Gastrocnemius medialis (tissue), 4 donors: ENCODE data around the gene DCPS.

Experiments used
- POLR2A ChIP-seq, 2 donors: fragments of 450-650 bp; IDR thresholded peaks; one replicate each; pipeline ENCODE4 v1.6.1; 2017; ENCODE audit warnings: antibody characterized with exemption in 2 of 2, mild to moderate bottlenecking in 2 of 2, moderate library complexity in 2 of 2
- TF ChIP-seq, protein P1 (sequence below), 5 experiments: fragments of 450-650 bp in 3 of 5; fragments of 200-600 bp in 2 of 5; sonication (generic) in 2 of 5; IDR thresholded peaks in 4 of 5; conservative IDR thresholded peaks in 1 of 5; 1 replicate in 4 of 5; 2 replicates in 1 of 5; pipeline ENCODE4 v1.5.1; 2016 to 2019; ENCODE audit warnings: antibody characterized with exemption in 5 of 5, mild to moderate bottlenecking in 3 of 5, moderate library complexity in 3 of 5

DNA sequence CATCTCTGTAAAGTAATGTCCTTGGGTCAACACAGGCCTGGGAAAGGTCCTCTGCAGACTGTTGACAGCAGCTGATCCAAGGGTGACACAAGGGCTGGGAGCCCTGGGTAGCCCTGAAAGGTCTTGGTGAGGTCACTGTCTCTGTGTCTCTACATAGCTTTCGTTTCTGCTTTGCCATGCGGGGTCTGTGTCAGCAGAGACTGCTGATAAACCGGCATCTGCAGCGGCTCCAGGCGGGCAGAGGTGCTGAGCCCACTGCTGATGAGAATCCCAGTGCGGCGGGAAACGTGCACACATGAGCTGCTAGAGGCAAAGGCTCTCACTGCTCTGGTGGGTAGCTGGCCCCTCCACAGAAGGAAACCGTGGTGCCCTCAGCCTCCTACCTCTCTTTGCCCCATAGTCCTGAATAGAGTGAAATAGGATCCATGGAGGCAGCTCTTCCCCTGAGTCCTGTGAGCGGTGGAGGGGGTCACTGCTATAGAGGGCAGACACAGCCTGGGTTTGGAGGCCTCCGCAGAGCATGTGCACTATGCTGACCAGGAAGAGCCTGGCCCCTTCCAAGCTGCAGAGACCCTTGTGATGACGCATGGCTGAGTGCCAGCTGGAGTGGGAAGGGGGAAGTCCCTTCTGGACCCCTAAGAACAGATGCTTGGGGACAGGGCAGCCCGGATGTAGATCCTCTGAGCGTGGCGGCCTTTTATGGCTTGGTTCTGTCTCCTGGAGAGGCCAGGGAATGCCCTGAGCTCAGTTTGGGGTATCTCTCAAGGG is 33.8 kb downstream of the DCPS start:
- TF ChIP-seq, protein P1, sequence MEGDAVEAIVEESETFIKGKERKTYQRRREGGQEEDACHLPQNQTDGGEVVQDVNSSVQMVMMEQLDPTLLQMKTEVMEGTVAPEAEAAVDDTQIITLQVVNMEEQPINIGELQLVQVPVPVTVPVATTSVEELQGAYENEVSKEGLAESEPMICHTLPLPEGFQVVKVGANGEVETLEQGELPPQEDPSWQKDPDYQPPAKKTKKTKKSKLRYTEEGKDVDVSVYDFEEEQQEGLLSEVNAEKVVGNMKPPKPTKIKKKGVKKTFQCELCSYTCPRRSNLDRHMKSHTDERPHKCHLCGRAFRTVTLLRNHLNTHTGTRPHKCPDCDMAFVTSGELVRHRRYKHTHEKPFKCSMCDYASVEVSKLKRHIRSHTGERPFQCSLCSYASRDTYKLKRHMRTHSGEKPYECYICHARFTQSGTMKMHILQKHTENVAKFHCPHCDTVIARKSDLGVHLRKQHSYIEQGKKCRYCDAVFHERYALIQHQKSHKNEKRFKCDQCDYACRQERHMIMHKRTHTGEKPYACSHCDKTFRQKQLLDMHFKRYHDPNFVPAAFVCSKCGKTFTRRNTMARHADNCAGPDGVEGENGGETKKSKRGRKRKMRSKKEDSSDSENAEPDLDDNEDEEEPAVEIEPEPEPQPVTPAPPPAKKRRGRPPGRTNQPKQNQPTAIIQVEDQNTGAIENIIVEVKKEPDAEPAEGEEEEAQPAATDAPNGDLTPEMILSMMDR (IDR thresholded peaks at IDR 0.05 in 4 of 5, conservative IDR thresholded peaks at IDR 0.05 in 1 of 5): no peak
- no peak for TF ChIP-seq POLR2A (IDR thresholded peaks at IDR 0.05)
